Natural killer cell treated with Interleukin-12 subunit alpha and Interleukin-12 subunit beta and Interleukin-15 and Interleukin-18, amount 100 ng/mL, for 72 hours (primary cell): ENCODE results near the gene WNT10A. TPM values are rescaled to one million over a fixed set of nuclear protein-coding genes. Genes with fewer than 3 reads are reported as not detected.

ENCODE experiments used
- ATAC-seq, 2 donors: fragments of 150-1000 bp; cut with Tn5 transposase in 1 of 2; sonication (Bioruptor Pico), chemical (Tn5 transposase) in 1 of 2; 2 replicates each; pipeline ENCODE4 v1.10.0; 2021
- DNase-seq: peaks from one replicate; pipeline ENCODE4 v3.0.0; 2022; ENCODE audit warnings: low spot score
- H3K27ac Mint-ChIP-seq, 2 donors: 1 replicate in 1 of 2; 2 replicates in 1 of 2; pipeline ENCODE4 v1.8.0; 2022; ENCODE audit warnings: mixed read lengths in 2 of 2, mild to moderate bottlenecking in 1 of 2, moderate library complexity in 1 of 2
- H3K27me3 Mint-ChIP-seq, 2 donors: 1 replicate in 1 of 2; 2 replicates in 1 of 2; pipeline ENCODE4 v1.8.0; 2022; ENCODE audit warnings: mixed read lengths in 2 of 2
- H3K36me3 Mint-ChIP-seq: one replicate; pipeline ENCODE4 v1.8.0; 2022; ENCODE audit warnings: mixed read lengths
- H3K4me1 Mint-ChIP-seq, 2 donors: 1 replicate in 1 of 2; 2 replicates in 1 of 2; pipeline ENCODE4 v1.8.0; 2022; ENCODE audit warnings: low read depth in 2 of 2, mixed read lengths in 2 of 2, mild to moderate bottlenecking in 1 of 2
- H3K4me3 Mint-ChIP-seq: one replicate; pipeline ENCODE4 v1.8.0; 2022; ENCODE audit warnings: mixed read lengths
- H3K9me3 Mint-ChIP-seq: 2 replicates; pipeline ENCODE4 v1.8.0; 2022; ENCODE audit warnings: mixed read lengths
- total RNA-seq, 2 donors: library from RNA; stranded (reverse); gene quantifications; one replicate each; pipeline ENCODE4 v1.2.3, GENCODE V29; 2022

WNT10A gene
- total RNA-seq, 2 donors from 2014 or later = not detected

- no peaks in the 10 kb centered on the region for H3K36me3 Mint-ChIP-seq
- H3K4me1 Mint-ChIP-seq = peaks cover 10 to 22% of the 10 kb centered on the region in 2 donors
- H3K4me3 Mint-ChIP-seq = no peak overlapping the region
- no peaks in the 10 kb centered on the region for H3K9me3 Mint-ChIP-seq
- DNase-seq (no peak), ATAC-seq (peak; percentile 21 to 68)
- peaks cover 44 to 57% of the 10 kb centered on the region in 2 donors for H3K27me3 Mint-ChIP-seq
- no peak overlapping the region for H3K27ac Mint-ChIP-seq
Measured at GRCh38 chr2:218876562-218877219, 4.0 kb upstream of the WNT10A start.

DNA sequence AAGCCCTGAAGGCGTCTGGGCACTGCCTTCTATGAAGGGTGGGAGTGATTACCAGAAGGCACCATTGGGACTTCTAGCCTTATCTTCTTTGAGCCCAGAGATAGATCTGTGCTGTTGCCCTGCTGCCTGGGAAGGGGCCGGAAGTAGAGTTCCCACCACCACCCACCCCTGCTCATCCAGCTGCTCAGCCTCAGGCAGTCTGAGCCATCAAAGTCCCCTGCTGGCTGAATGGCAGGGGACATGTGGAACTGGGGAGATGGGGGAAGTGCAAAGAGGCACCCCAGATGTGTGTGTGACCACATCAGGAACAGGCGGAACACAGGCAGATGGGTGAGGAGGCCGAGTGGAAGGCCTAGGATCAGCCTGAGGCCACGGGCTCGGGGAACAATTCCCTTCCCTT is 3.3 kb upstream of the WNT10A start:
- H3K27me3 Mint-ChIP-seq = peaks cover 40 to 57% of the 10 kb centered on the region in 2 donors
- H3K4me1 Mint-ChIP-seq = peaks cover 4 to 16% of the 10 kb centered on the region in 2 donors
- no peak for ATAC-seq
- H3K4me3 Mint-ChIP-seq = no peak overlapping the region
- no peak overlapping the region for H3K27ac Mint-ChIP-seq
- H3K36me3 Mint-ChIP-seq = no peaks in the 10 kb centered on the region
- no peak for DNase-seq
- no peaks in the 10 kb centered on the region for H3K9me3 Mint-ChIP-seq

GRCh38 chr2:218877891-218878290 is 2.8 kb upstream of the WNT10A start:
- DNase-seq (no peak), ATAC-seq (no peak)
- Mint-ChIP-seq H3K4me3 (no peak overlapping the region), H3K36me3 (no peaks in the 10 kb centered on the region), H3K4me1 (peaks cover 4 to 16% of the 10 kb centered on the region in 2 donors), H3K27me3 (peaks cover 42 to 57% of the 10 kb centered on the region in 2 donors), H3K27ac (no peak overlapping the region), H3K9me3 (no peaks in the 10 kb centered on the region)

GRCh38 chr2:218878486-218878885 is 2.2 kb upstream of the WNT10A start:
- Mint-ChIP-seq H3K9me3 (no peaks in the 10 kb centered on the region), H3K4me1 (peaks cover 4 to 12% of the 10 kb centered on the region in 2 donors), H3K27me3 (peaks cover 41 to 56% of the 10 kb centered on the region in 2 donors), H3K36me3 (no peaks in the 10 kb centered on the region), H3K27ac (no peak overlapping the region), H3K4me3 (no peak overlapping the region)
- no peak for ATAC-seq
- no peak for DNase-seq

DNA sequence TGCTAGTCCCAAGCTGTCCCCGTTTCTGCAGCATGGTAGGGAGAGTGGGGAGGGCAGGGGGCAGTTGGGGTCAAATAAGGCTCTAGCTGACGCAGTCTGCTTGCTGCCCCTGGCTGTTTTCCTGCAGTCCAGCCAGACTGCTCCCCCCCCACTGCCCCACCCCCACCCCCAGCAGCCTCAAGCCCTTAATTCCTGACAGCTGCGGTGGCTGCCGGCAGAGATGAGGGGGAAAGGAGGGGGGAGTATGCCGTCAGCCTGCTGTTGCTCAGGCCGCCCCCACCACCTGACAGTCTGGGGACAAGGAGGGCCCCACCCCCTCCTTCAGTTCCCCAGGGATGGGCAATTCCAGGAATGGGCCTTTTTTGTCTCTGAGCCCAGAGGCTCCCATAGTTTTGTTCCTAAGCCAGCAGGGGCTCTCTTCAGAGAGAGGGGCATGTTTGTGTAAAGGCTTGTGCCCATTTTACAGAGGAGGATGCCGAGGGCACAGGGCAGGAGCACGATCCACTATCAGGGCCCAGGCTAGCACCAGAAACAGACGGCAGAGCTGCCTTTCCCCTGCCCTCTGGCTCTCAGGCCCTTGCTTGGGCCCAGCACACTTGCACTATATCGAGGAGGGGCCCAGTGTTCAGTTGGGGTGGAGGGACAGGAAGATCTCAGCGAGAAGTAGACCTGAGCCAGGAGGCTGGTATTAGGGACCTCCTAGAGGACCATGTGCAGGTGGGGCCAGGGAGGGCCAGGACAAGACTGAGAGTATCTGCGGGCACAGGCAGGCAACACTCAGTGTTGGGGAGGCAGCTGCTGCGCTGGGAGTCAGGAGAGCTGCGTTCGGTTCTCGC is 1.5 kb upstream of the WNT10A start:
- no peak overlapping the region for H3K4me3 Mint-ChIP-seq
- DNase-seq = no peak

DNA sequence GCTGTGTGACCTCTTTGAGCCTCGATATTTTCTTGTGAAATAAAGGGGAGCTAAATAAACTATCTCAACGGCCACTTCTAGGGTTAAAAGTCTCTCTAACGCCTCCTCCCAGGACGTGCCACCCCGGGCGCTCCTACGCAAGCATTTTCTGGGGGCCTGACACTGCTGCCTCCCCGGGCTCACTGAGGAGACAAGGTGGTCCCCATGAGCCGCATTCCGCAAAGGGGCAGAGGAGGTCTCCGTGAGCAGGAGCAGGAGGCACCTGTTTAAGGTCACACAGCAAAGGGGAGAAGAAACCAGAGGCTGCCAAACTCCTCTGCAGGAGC is 913 bp upstream of the WNT10A start:
- no peak for ATAC-seq
- no peaks in the 10 kb centered on the region for H3K9me3 Mint-ChIP-seq
- peaks cover 42 to 57% of the 10 kb centered on the region in 2 donors for H3K27me3 Mint-ChIP-seq
- H3K36me3 Mint-ChIP-seq = no peaks in the 10 kb centered on the region
- peaks cover 4 to 16% of the 10 kb centered on the region in 2 donors for H3K4me1 Mint-ChIP-seq
- no peak for DNase-seq
- H3K27ac Mint-ChIP-seq = no peak overlapping the region
- H3K4me3 Mint-ChIP-seq = no peak overlapping the region

More for the DNA sequence above, 1.5 kb upstream of the WNT10A start:
- H3K27me3 Mint-ChIP-seq = peaks cover 41 to 56% of the 10 kb centered on the region in 2 donors
- no peaks in the 10 kb centered on the region for H3K36me3 Mint-ChIP-seq
- H3K27ac Mint-ChIP-seq = no peak overlapping the region
- no peak for ATAC-seq
- peaks cover 4 to 12% of the 10 kb centered on the region in 2 donors for H3K4me1 Mint-ChIP-seq
- no peaks in the 10 kb centered on the region for H3K9me3 Mint-ChIP-seq

GRCh38 chr2:218880859-218881594 is 375 bp downstream of the WNT10A start:
- Mint-ChIP-seq H3K27ac (no peak overlapping the region), H3K9me3 (no peaks in the 10 kb centered on the region), H3K27me3 (peaks cover 50 to 65% of the 10 kb centered on the region in 2 donors), H3K36me3 (no peaks in the 10 kb centered on the region), H3K4me3 (no peak overlapping the region), H3K4me1 (peaks cover 4 to 17% of the 10 kb centered on the region in 2 donors)
- DNase-seq (no peak), ATAC-seq (no peak)

- no peak overlapping the region for H3K27ac Mint-ChIP-seq
- H3K4me1 Mint-ChIP-seq = peaks cover under 1 to 13% of the 10 kb centered on the region in 2 donors
- H3K9me3 Mint-ChIP-seq = no peaks in the 10 kb centered on the region
- H3K36me3 Mint-ChIP-seq = no peaks in the 10 kb centered on the region
- no peak for ATAC-seq
- DNase-seq = no peak
- peaks cover 46 to 59% of the 10 kb centered on the region in 2 donors for H3K27me3 Mint-ChIP-seq
- no peak overlapping the region for H3K4me3 Mint-ChIP-seq
Measured at GRCh38 chr2:218881744-218882460, 1.2 kb downstream of the WNT10A start.

- no peaks in the 10 kb centered on the region for H3K9me3 Mint-ChIP-seq
- H3K27me3 Mint-ChIP-seq = peaks cover 46 to 61% of the 10 kb centered on the region in 2 donors
- peaks cover 0 to 13% of the 10 kb centered on the region in 2 donors for H3K4me1 Mint-ChIP-seq
- no peak overlapping the region for H3K4me3 Mint-ChIP-seq
- no peaks in the 10 kb centered on the region for H3K36me3 Mint-ChIP-seq
- ATAC-seq (no peak), DNase-seq (no peak)
- no peak overlapping the region for H3K27ac Mint-ChIP-seq
Measured at GRCh38 chr2:218882461-218882816, 1.8 kb downstream of the WNT10A start.

GRCh38 chr2:218882866-218883366 is 2.3 kb downstream of the WNT10A start:
- Mint-ChIP-seq H3K27ac (no peak overlapping the region), H3K27me3 (peaks cover 48 to 66% of the 10 kb centered on the region in 2 donors), H3K36me3 (no peaks in the 10 kb centered on the region), H3K9me3 (no peaks in the 10 kb centered on the region), H3K4me3 (no peak overlapping the region), H3K4me1 (peaks cover 0 to 13% of the 10 kb centered on the region in 2 donors)
- ATAC-seq (no peak), DNase-seq (no peak)

DNA sequence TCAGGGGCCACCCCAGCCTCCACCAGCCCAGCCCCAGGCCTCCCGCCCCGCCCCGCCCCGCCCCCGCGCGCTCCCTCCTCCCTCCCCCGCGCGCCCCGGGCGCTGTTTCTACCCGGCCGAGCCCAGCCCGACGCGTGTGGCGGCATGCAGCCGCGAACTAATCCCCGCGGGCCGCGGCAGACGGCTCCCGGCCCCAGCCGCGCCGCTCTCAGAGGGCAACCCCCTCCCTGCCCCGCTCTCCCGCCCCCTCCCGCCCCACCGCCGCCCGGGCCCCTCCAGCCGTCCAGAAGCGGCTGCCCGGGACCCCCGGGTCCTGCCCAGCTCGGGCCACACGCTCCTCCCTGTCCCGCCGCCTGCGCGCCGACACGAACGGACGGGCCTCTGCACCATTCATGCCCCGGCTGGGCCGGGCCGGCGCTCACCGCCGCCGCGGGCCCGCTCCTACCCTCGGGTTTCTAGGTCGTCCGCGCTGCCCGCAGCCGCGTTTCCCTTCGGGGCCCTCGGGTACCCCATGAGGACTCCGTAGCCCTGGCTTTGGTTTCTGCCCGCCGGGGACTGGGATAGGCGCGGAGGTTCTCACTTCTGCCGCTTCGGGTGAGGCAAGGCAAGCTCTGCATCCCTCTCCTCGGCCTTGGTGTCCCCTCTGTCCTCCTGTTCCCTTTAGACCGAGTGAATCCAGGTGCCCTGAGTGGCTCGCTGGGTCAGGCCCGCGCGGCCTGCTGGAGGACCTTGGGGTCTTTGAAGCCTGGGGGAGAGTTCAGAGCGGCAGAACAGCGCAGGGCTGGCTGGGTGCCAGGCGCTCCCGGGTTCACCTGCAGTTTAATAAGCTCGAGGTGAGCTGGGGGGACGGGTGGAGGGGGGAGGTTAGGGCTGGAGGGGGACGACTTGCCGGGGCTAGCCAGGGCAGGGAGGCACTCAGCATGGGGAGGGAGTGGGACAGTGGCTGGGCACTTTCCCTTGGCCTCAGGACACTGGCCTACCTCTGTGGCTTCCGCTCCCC is 3.1 kb downstream of the WNT10A start:
- Mint-ChIP-seq H3K9me3 (no peaks in the 10 kb centered on the region), H3K36me3 (no peaks in the 10 kb centered on the region), H3K27me3 (peaks cover 49 to 67% of the 10 kb centered on the region in 2 donors), H3K4me3 (no peak overlapping the region), H3K27ac (no peak overlapping the region), H3K4me1 (peaks cover 0 to 13% of the 10 kb centered on the region in 2 donors)
- DNase-seq = no peak
- ATAC-seq = no peak

DNA sequence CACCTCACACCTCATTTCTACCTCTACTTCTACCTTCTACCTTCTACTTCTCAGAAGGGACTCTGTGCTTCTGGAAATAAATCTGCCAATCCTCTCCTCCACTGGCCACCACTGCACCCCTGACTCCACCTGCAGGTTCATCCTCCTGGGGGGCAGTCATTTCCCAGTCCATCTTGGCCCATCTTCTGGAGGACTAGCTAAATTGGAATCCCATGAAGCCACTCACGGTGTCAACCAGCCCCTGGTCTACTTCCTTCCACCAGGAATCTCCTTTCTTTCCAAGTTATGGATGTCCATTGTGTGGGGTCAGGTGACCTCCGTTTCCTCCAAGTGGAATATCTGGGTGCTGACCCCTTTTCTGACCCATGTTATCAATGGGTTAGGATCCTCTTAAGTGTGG is 3.9 kb downstream of the WNT10A start:
- no peak overlapping the region for H3K27ac Mint-ChIP-seq
- DNase-seq = no peak

More for the DNA sequence above, 3.9 kb downstream of the WNT10A start:
- peaks cover 0 to 10% of the 10 kb centered on the region in 2 donors for H3K4me1 Mint-ChIP-seq
- no peaks in the 10 kb centered on the region for H3K9me3 Mint-ChIP-seq
- no peak for ATAC-seq
- H3K27me3 Mint-ChIP-seq = peaks cover 47 to 63% of the 10 kb centered on the region in 2 donors
- no peaks in the 10 kb centered on the region for H3K36me3 Mint-ChIP-seq
- H3K4me3 Mint-ChIP-seq = no peak overlapping the region
